K562 (cell line): ENCODE results near the gene GABRR1. TPM values are rescaled to one million over a fixed set of nuclear protein-coding genes. Genes with fewer than 3 reads are reported as not detected.

Source experiments
- CBFA2T3 ChIP-seq: fragments of 450-650 bp; IDR thresholded peaks from 2 replicates; pipeline ENCODE4 v1.6.1; 2017
- CBX8 ChIP-seq: fragments of 200-600 bp; sonication (generic); IDR thresholded peaks from 2 replicates; pipeline ENCODE4 v1.6.1; 2012; ENCODE audit warnings: borderline replicate concordance, mixed run types, low read depth, mild to moderate bottlenecking, moderate library complexity, mixed read lengths, low read length, control low read depth, inconsistent platforms; ENCODE audit not compliant: poor library complexity, severe bottlenecking; ENCODE audit errors: extremely low read depth
- CXXC5 ChIP-seq: fragments of 250-450 bp; sonication (Bioruptor Pico); IDR thresholded peaks from 2 replicates; pipeline ENCODE4 v1.8.0; 2022; ENCODE audit warnings: inconsistent platforms, mild to moderate bottlenecking, moderate library complexity
- E4F1 ChIP-seq: fragments of 250-450 bp; sonication (Bioruptor Pico); IDR thresholded peaks from 2 replicates; pipeline ENCODE4 v1.5.0; 2021; ENCODE audit warnings: mild to moderate bottlenecking, borderline replicate concordance
- FOXO4 ChIP-seq: fragments of 450-650 bp; formaldehyde crosslinking; IDR thresholded peaks from 2 replicates; pipeline ENCODE4 v1.4.0; 2020; ENCODE audit warnings: mild to moderate bottlenecking, moderate library complexity
- L3MBTL2 ChIP-seq: fragments of 450-650 bp; IDR thresholded peaks from 2 replicates; pipeline ENCODE4 v1.6.1; 2016; ENCODE audit warnings: mild to moderate bottlenecking, moderate library complexity
- MTA3 ChIP-seq: fragments of 450-650 bp; formaldehyde crosslinking; IDR thresholded peaks from 2 replicates; pipeline ENCODE4 v1.6.1; 2017; ENCODE audit warnings: mild to moderate bottlenecking, borderline replicate concordance
- NCOA2 ChIP-seq, 2 experiments: fragments of 450-650 bp; IDR thresholded peaks; 2 replicates each; pipeline ENCODE4 v1.6.1; 2018; ENCODE audit warnings: mild to moderate bottlenecking in 2 of 2, moderate library complexity in 1 of 2; ENCODE audit not compliant: partially characterized antibody in 2 of 2
- PATZ1 ChIP-seq: fragments of 250-450 bp; sonication (Bioruptor Pico); IDR thresholded peaks from 2 replicates; pipeline ENCODE4 v1.5.0; 2020; ENCODE audit warnings: mild to moderate bottlenecking, borderline replicate concordance
- PCBP1 ChIP-seq: fragments of 200-400 bp; formaldehyde crosslinking; IDR thresholded peaks from 2 replicates; pipeline ENCODE4 v1.6.1; 2018; ENCODE audit warnings: mild to moderate bottlenecking, low read depth, low read length; ENCODE audit not compliant: poor library complexity, severe bottlenecking
- RB1 ChIP-seq: fragments of 450-650 bp; IDR thresholded peaks from 2 replicates; pipeline ENCODE4 v1.6.1; 2017; ENCODE audit warnings: low read depth, mild to moderate bottlenecking
- RBFOX2 ChIP-seq: fragments of 200-400 bp; formaldehyde crosslinking; IDR thresholded peaks from 2 replicates; pipeline ENCODE4 v1.6.1; 2017; ENCODE audit warnings: low read depth, mild to moderate bottlenecking, low read length, moderate library complexity
- TGIF2 ChIP-seq: sonication (generic); formaldehyde crosslinking; IDR thresholded peaks from 2 replicates; pipeline ENCODE4 v1.8.1; 2022; ENCODE audit warnings: mild to moderate bottlenecking, missing genetic modification reagents, moderate library complexity
- ZNF12 ChIP-seq: sonication (generic); formaldehyde crosslinking; IDR thresholded peaks from 2 replicates; pipeline ENCODE4 v1.4.0; 2020; ENCODE audit warnings: mild to moderate bottlenecking, missing genetic modification reagents
- ZNF518B ChIP-seq: fragments of 250-450 bp; sonication (Bioruptor Pico); IDR thresholded peaks from 2 replicates; pipeline ENCODE4 v1.5.0; 2021; ENCODE audit warnings: mild to moderate bottlenecking, moderate library complexity
- ZNF696 ChIP-seq: fragments of 250-450 bp; sonication (Bioruptor Pico); conservative IDR thresholded peaks from 2 replicates; pipeline ENCODE4 v1.4.0; 2020; ENCODE audit warnings: mild to moderate bottlenecking, moderate library complexity
- polyA plus RNA-seq, 8 experiments: library from polyadenylated mRNA; depleted of rRNA in 4 of 8; stranded (reverse) in 5 of 8; unstranded in 3 of 8; fragments of >200 nt; fragmentation: Nextera tagmentation in 2 of 8; fragmentation: Illumina TruSeq in 1 of 8; extraction: Ambion mirVana in 2 of 8; extraction: Trizol in 1 of 8; gene quantifications; 2 replicates each; pipeline versions ENCODE4 v1.2.1 to v1.2.3, GENCODE V29; 2011 to 2014; ENCODE audit warnings: inconsistent platforms in 1 of 8, missing spikeins in 1 of 8
- total RNA-seq, 7 experiments: library from RNA; depleted of rRNA in 6 of 7; stranded (reverse); fragments of >200 nt in 6 of 7; fragmentation: Illumina TruSeq in 2 of 7; extraction: Trizol in 2 of 7; gene quantifications; 2 replicates each; pipeline versions ENCODE4 v1.2.1 to v1.2.3, GENCODE V29; 2011 to 2021; ENCODE audit warnings: low replicate concordance in 1 of 7

GABRR1 gene
- total and polyA plus RNA-seq, 9 of the 15 experiments (the other 6 are each of a cell fraction or from before 2014, with no cell fraction given): not detected

- TF ChIP-seq ZNF518B (CRISPR knock-in tag): no peak
- 0 out of 2 replicates have a peak, but pooled peaks have one; percentile 36 for TF ChIP-seq MTA3
- 0 out of 2 replicates have a peak, but pooled peaks have one; percentile 13 for TF ChIP-seq TGIF2
- TF ChIP-seq CBFA2T3: no peak
- TF ChIP-seq PCBP1: peak; percentile 7
- peak; percentile 57 for TF ChIP-seq RBFOX2
- peak; percentile 84 for TF ChIP-seq L3MBTL2
- TF ChIP-seq NCOA2 (IDR thresholded peaks at IDR 0.05; ENCODE audit: partially characterized antibody in 2 of 2): no peak
- 0 out of 2 replicates have a peak, but pooled peaks have one; percentile 10 for TF ChIP-seq RB1
- 0 out of 2 replicates have a peak, but pooled peaks have one; percentile 30 for TF ChIP-seq CXXC5 (CRISPR knock-in tag)
- TF ChIP-seq ZNF696 (CRISPR knock-in tag): no peak
- TF ChIP-seq PATZ1 (CRISPR knock-in tag): no peak
- TF ChIP-seq FOXO4: no peak
- no peak for TF ChIP-seq E4F1 (CRISPR knock-in tag)
- TF ChIP-seq CBX8: no peak
- TF ChIP-seq ZNF12: no peak
These were observed 71.0 kb downstream of the GABRR1 start, which contains the start of gene PM20D2 (continued) for GRCh38 chr6:89145956-89146717.
